ENCODE measurements around the gene EHD2.

Gene EHD2

DNA sequence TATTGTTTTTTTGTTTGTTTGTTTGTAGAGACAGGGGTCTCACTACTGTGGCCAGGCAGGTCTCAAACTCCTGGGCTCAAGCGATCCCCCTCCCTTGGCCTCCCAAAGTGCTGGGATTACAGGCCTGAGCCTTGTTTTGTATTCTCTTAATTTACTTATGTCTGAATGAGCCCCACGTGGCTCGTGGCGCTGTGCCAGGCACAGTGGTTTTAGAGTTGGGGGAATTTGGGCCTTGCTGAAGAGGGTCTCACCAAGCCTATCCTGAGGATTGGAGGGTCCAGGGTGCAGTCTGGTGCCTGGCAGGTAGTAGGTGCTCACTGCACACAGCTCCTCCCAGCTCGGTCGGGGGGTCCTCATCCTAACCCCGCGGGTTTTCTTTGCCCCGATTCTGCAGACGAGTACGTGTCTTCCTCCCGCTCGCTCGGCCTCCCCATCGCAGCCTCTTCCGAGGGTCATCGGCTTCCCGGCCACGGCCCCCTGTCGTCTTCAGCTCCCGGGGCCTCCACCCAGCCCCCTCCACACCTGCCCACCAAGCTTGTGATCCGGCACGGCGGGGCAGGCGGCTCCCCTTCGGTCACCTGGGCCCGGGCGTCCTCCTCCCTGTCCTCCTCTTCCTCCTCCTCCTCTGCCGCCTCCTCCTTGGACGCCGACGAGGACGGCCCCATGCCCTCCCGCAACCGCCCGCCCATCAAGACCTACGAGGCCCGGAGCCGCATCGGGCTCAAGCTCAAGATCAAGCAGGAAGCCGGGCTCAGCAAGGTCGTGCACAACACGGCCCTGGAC is 12.1 kb upstream of the EHD2 start:
- TF ChIP-seq, protein P1, sequence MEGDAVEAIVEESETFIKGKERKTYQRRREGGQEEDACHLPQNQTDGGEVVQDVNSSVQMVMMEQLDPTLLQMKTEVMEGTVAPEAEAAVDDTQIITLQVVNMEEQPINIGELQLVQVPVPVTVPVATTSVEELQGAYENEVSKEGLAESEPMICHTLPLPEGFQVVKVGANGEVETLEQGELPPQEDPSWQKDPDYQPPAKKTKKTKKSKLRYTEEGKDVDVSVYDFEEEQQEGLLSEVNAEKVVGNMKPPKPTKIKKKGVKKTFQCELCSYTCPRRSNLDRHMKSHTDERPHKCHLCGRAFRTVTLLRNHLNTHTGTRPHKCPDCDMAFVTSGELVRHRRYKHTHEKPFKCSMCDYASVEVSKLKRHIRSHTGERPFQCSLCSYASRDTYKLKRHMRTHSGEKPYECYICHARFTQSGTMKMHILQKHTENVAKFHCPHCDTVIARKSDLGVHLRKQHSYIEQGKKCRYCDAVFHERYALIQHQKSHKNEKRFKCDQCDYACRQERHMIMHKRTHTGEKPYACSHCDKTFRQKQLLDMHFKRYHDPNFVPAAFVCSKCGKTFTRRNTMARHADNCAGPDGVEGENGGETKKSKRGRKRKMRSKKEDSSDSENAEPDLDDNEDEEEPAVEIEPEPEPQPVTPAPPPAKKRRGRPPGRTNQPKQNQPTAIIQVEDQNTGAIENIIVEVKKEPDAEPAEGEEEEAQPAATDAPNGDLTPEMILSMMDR (IDR thresholded peaks at IDR 0.05; ENCODE audit: borderline replicate concordance, control extremely low read depth, extremely low read depth, insufficient read depth, missing control alignments): no peak
- in situ Hi-C loops (cut with MboI; ENCODE audit: low sequenced_read_pairs, unreplicated experiment): loop anchor here (5.0 to 10.0 kb wide), 2 partner anchors 264 to 406 kb away; no protein-coding TSS in a partner anchor
- no peak for DNase-seq (ENCODE audit: low spot score)

DNA sequence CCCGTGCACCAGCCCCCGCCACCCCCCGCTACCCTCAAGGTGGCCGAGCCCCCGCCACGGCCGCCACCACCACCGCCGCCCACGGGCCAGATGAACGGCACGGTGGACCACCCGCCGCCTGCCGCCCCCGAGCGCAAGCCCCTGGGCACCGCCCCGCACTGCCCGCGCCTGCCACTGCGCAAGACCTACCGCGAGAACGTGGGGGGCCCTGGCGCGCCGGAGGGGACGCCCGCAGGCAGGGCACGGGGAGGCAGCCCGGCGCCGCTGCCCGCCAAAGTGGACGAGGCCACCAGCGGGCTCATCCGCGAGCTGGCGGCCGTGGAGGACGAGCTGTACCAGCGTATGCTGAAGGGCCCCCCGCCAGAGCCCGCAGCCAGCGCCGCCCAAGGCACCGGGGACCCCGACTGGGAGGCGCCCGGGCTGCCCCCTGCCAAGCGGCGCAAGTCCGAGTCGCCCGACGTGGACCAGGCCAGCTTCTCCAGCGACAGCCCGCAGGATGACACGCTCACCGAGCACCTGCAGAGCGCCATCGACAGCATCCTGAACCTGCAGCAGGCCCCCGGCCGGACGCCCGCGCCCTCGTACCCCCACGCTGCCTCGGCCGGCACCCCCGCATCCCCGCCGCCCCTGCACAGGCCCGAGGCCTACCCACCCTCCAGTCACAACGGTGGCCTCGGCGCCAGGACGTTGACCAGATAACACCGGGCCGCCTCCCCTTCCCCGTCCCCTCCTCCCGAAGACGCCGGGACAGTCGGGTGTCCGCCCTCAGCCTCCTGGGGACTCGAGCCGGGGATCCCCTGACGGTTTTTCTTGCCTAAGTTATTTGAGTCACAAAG is 11.3 kb upstream of the EHD2 start:
- TF ChIP-seq, protein P1 (IDR thresholded peaks at IDR 0.05; ENCODE audit: borderline replicate concordance, control extremely low read depth, extremely low read depth, insufficient read depth, missing control alignments): no peak
- in situ Hi-C loops (cut with MboI; ENCODE audit: low sequenced_read_pairs, unreplicated experiment): loop anchor here (5.0 to 10.0 kb wide), 2 partner anchors 265 to 407 kb away; no protein-coding TSS in a partner anchor
- no peak for DNase-seq (ENCODE audit: low spot score)

DNA sequence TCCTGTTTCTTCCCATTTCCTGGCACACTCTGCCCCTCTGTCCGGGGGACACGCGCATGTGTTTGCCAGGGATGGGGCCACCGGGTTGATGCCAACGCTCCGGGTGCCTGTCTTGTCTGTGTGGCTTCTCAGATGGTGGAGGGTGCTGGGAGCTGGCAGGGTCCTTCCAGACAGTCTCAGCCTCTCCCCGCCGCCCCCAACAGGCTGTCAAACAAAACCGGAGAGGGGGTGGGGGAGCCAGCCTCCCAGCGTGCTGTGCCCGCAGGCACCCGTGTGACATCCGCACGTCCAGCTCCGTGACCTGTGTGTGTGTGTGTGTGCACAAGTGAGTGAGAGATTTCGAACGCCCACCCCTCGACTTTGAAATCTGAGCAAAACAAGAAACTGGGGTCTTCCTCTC is 10.6 kb upstream of the EHD2 start:
- TF ChIP-seq, protein P1 (IDR thresholded peaks at IDR 0.05; ENCODE audit: borderline replicate concordance, control extremely low read depth, extremely low read depth, insufficient read depth, missing control alignments): no peak
- no peak for DNase-seq (ENCODE audit: low spot score)
- in situ Hi-C loops (cut with MboI; ENCODE audit: low sequenced_read_pairs, unreplicated experiment): loop anchor here (5.0 to 10.0 kb wide), 2 partner anchors 265 to 408 kb away; no protein-coding TSS in a partner anchor

DNA sequence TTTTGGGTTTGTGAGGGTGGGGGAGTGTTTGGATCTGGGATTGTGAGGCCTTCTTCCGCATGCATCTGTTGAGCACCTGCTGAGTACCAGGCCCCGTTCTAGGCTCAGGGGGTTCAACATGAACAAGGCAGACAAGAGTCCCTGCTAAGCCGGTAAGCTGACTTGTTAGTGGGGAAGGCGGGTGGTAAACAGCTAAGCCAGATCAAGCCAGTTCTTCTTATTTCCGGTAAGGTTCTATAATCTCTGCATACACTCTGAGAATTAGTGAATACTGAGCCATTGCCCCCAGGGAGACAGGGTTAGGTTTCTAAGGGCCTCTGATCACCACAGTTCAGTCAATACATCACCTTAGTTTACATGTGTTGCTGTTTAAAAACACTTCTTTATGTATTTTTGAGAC is 9.9 kb upstream of the EHD2 start:
- in situ Hi-C loops (cut with MboI; ENCODE audit: low sequenced_read_pairs, unreplicated experiment): loop anchor here (5.0 to 10.0 kb wide), 2 partner anchors 266 to 408 kb away; no protein-coding TSS in a partner anchor
- TF ChIP-seq, protein P1 (IDR thresholded peaks at IDR 0.05; ENCODE audit: borderline replicate concordance, control extremely low read depth, extremely low read depth, insufficient read depth, missing control alignments): no peak
- DNase-seq (ENCODE audit: low spot score): no peak

DNA sequence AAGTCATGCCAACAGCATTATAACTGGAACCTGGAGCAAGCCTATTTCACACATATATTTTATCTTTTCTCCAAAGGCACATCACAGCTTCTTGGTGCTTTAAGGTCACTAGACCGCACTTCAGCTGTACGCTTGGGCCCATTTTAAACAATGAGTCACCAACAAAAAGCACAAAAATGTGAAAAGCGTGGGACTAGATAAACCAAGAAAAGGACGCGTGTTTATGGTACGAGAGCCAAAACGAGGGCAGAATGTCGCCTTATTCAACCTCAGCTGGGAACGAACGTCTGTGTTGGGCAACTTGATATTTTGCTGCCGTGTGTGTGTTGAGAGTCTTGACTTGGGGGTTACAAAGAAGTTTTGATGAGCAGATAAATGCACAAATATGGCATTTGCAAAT is 9.2 kb upstream of the EHD2 start:
- TF ChIP-seq, protein P1 (IDR thresholded peaks at IDR 0.05; ENCODE audit: borderline replicate concordance, control extremely low read depth, extremely low read depth, insufficient read depth, missing control alignments): no peak
- in situ Hi-C loops (cut with MboI; ENCODE audit: low sequenced_read_pairs, unreplicated experiment): loop anchor here (5.0 to 10.0 kb wide), 2 partner anchors 267 to 409 kb away; no protein-coding TSS in a partner anchor
- no peak for DNase-seq (ENCODE audit: low spot score)

DNA sequence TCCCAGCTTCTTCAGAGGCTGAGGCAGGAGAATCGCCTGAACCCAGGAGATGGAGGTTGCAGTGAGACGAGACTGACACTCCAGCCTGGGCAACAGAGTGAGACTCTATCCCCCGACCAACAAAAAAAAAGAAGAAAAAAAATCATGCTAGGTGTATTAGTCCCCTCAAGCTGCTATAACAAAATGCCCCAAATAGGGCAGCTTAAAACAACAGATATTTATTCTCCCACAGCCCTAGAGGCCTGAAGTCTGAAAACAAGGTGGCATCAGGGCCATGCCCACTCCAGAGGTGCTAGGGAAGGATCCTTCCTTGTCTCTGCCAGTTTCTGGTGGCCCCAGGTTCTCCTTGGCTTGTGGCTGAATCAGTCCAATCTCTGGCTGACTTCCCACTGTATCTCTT is 8.6 kb upstream of the EHD2 start:
- in situ Hi-C loops (cut with MboI; ENCODE audit: low sequenced_read_pairs, unreplicated experiment): loop anchor here (5.0 to 10.0 kb wide), 2 partner anchors 267 to 410 kb away; no protein-coding TSS in a partner anchor
- no peak for DNase-seq (ENCODE audit: low spot score)
- TF ChIP-seq, protein P1 (IDR thresholded peaks at IDR 0.05; ENCODE audit: borderline replicate concordance, control extremely low read depth, extremely low read depth, insufficient read depth, missing control alignments): no peak

All from GM13976 (cell line).